Tibial nerve (tissue), 4 donors: ENCODE measurements around the gene RPL26.

Source experiments
- CTCF ChIP-seq, 5 experiments: fragments of 200-600 bp in 3 of 5; fragments of 450-650 bp in 2 of 5; sonication (generic) in 3 of 5; IDR thresholded peaks; one replicate each; pipeline ENCODE4 v1.5.1; 2016 to 2019; ENCODE audit warnings: antibody characterized with exemption in 5 of 5, mild to moderate bottlenecking in 3 of 5, moderate library complexity in 2 of 5
- EP300 ChIP-seq, 2 donors: sonication (generic); formaldehyde crosslinking; IDR thresholded peaks; one replicate each; pipeline ENCODE4 v1.6.1; 2017; ENCODE audit warnings: antibody characterized with exemption in 2 of 2, mild to moderate bottlenecking in 1 of 2

GRCh38 chr17:8337802-8338752, 44.9 kb downstream of the RPL26 start:
- no peak for TF ChIP-seq EP300 (IDR thresholded peaks at IDR 0.05)
- TF ChIP-seq CTCF (IDR thresholded peaks at IDR 0.05), result no peak
